OCI-LY1 (cell line): Measurements from ENCODE around the gene MARCHF10.
"Not testable (repeated sequence)": the region's sequence is repeated elsewhere in the genome, so short reads cannot be mapped to it uniquely, and the experiment has no call there.

Experiments used
- CTCF ChIP-seq: fragments of 200-600 bp; sonication (generic), shearing (Covaris generic); IDR thresholded peaks from 2 replicates; pipeline ENCODE4 v1.5.1; 2017; ENCODE audit warnings: mild to moderate bottlenecking, antibody characterized with exemption, low read length, moderate library complexity, mixed read lengths
- EZH2 ChIP-seq: fragments of 200-600 bp; sonication (generic), shearing (Covaris generic); IDR thresholded peaks from 2 replicates; pipeline ENCODE4 v1.8.0; 2017; ENCODE audit warnings: borderline replicate concordance, mixed run types, mild to moderate bottlenecking, antibody characterized with exemption, low read length, moderate library complexity, mixed read lengths

GRCh38 chr17:62695093-62695738, 112.9 kb downstream of the MARCHF10 start:
- not testable (repeated sequence) for TF ChIP-seq CTCF, EZH2
